Measurements from ENCODE around the gene EPN3. TPM values are rescaled to one million over a fixed set of nuclear protein-coding genes. Genes with fewer than 3 reads are reported as not detected.

Gene EPN3
- total RNA-seq, 1 experiment from 2014 or later, result 0.92 TPM

DNA sequence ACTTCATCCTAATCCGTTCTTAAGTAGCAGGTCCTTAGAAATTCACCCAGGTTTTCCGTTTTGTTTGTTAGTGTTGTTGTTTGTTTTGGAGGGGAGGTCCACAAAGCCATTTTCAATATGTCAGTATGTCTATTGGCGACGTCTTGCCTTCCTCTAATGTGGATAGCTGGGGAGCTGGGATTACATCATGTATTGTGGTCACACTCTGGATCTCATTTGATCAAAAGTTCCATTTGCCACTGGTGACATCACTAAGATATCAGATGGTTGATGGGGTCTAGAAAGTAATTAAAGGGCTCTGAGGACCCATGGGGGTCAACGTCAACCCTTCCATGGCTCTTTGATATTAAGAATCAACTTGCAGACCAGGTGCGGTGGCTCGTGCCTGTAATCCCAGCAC is 2.7 kb upstream of the EPN3 start:
- H3K4me3 ChIP-seq (ENCODE audit: low read depth in 2 of 2, low read length in 2 of 2), result no peak overlapping the region
- no peak for DNase-seq (ENCODE audit: low read depth, low spot score)
- no peak for TF ChIP-seq POLR2AphosphoS5 (IDR thresholded peaks at IDR 0.05; ENCODE audit: low read depth, low read length)
- TF ChIP-seq SIN3A (IDR thresholded peaks at IDR 0.05; ENCODE audit: borderline replicate concordance, insufficient read depth, low read depth, low read length), result no peak
- POLR2A ChIA-PET, result no interaction called here
- in situ Hi-C loops (cut with HindIII; ENCODE audit: low pct_unique_long_range_greater_than_20kb, low sequenced_read_pairs) (no loop called here), intact Hi-C loops (cut with micrococcal nuclease; ENCODE audit: unreplicated experiment) (loop anchor here (5.0 kb wide), 1 partner anchor 48 kb away; no protein-coding TSS in a partner anchor)
- H3K27me3 ChIP-seq (ENCODE audit: control insufficient read depth, insufficient read depth, low read length), result no peaks in the 10 kb centered on the region
- CTCF ChIA-PET, result no interaction called here
- ATAC-seq, result no peak
- H3K36me3 ChIP-seq (ENCODE audit: control insufficient read depth, insufficient read depth, low read length), result no peaks in the 10 kb centered on the region; the same call in 1 of the 2 replicates
- no peaks in the 10 kb centered on the region for H3K9me3 ChIP-seq (ENCODE audit: control insufficient read depth, insufficient read depth, low read depth, low read length)
- peaks cover 28% of the 10 kb centered on the region for H3K4me1 ChIP-seq (ENCODE audit: control insufficient read depth, insufficient read depth, low read length)
- H3K27ac ChIP-seq (ENCODE audit: low read length), result no peak overlapping the region
- no TSS peak for BruUV-seq (replicated peaks)

DNA sequence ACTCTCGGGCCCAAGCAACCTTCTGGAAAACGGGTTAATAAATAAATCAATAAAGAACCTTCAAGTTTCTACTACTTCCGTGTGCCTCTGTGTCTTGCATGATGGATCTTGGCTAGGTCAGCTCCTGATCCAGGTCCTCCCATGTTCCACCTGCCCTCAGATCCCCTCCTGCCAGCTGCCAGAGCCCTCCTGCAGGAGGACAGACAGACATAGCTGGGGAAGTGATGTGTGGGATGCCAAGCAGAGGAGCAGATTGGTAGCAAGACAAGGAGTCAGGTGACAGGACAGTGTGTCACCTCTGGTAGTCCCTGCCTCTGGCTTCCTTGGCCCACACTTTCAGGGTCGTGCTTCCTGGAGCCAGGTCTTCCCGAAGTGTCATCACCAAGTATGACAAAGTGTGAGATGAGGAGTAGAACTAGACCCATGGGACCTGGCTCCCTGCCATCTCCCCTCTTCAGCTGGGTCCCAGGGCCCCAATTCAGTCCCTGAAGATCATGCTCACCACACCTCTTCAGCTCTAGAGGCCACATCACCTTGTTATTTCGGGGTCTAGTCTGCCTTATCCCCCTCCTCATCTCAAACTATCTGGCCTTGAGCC is 1.0 kb upstream of the EPN3 start:
- H3K36me3 ChIP-seq (ENCODE audit: control insufficient read depth, insufficient read depth, low read length), result no peaks in the 10 kb centered on the region; the same call in 1 of the 2 replicates
- no peaks in the 10 kb centered on the region for H3K27me3 ChIP-seq (ENCODE audit: control insufficient read depth, insufficient read depth, low read length)
- DNase-seq (ENCODE audit: low read depth, low spot score) (no peak), ATAC-seq (no peak)
- in situ Hi-C loops (cut with HindIII; ENCODE audit: low pct_unique_long_range_greater_than_20kb, low sequenced_read_pairs) (no loop called here), intact Hi-C loops (cut with micrococcal nuclease; ENCODE audit: unreplicated experiment) (loop anchor here (5.0 kb wide), 1 partner anchor 49 kb away; no protein-coding TSS in a partner anchor)
- no peaks in the 10 kb centered on the region for H3K9me3 ChIP-seq (ENCODE audit: control insufficient read depth, insufficient read depth, low read depth, low read length)
- ChIA-PET CTCF (interaction anchor here (0.6 kb wide), 1 partner anchor 31 kb away, joined by 3 read pairs; no protein-coding TSS in a partner anchor), POLR2A (no interaction called here)
- H3K4me1 ChIP-seq (ENCODE audit: control insufficient read depth, insufficient read depth, low read length), result peaks cover 28% of the 10 kb centered on the region
- no peak overlapping the region for H3K4me3 ChIP-seq (ENCODE audit: low read depth in 2 of 2, low read length in 2 of 2)
- H3K27ac ChIP-seq (ENCODE audit: low read length), result no peak overlapping the region
- no TSS peak for BruUV-seq (replicated peaks)
- no peak for TF ChIP-seq TCF7L2 (IDR thresholded peaks at IDR 0.05; ENCODE audit: low read depth, low read length)
- TF ChIP-seq SIN3A (IDR thresholded peaks at IDR 0.05; ENCODE audit: borderline replicate concordance, insufficient read depth, low read depth, low read length), result no peak

GRCh38 chr17:50533185-50533584 is 650 bp downstream of the EPN3 start:
- peak overlapping the region in 1 of 2 experiments; percentile 34; a peak in 2 of 4 replicates for H3K4me3 ChIP-seq (ENCODE audit: low read depth in 2 of 2, low read length in 2 of 2)
- no peak for DNase-seq (ENCODE audit: low read depth, low spot score)
- intact Hi-C loops (cut with micrococcal nuclease; ENCODE audit: unreplicated experiment), result loop anchor here (5.0 kb wide), 1 partner anchor 51 kb away; no protein-coding TSS in a partner anchor
- no peak for TF ChIP-seq POLR2AphosphoS5 (IDR thresholded peaks at IDR 0.05; ENCODE audit: low read depth, low read length)
- TF ChIP-seq REST (IDR thresholded peaks at IDR 0.05; ENCODE audit: insufficient read depth in 1 of 2, low read depth in 2 of 2, low read length in 1 of 2), result no peak
- no peak for TF ChIP-seq TCF7L2 (IDR thresholded peaks at IDR 0.05; ENCODE audit: low read depth, low read length)
- TF ChIP-seq, protein P1, sequence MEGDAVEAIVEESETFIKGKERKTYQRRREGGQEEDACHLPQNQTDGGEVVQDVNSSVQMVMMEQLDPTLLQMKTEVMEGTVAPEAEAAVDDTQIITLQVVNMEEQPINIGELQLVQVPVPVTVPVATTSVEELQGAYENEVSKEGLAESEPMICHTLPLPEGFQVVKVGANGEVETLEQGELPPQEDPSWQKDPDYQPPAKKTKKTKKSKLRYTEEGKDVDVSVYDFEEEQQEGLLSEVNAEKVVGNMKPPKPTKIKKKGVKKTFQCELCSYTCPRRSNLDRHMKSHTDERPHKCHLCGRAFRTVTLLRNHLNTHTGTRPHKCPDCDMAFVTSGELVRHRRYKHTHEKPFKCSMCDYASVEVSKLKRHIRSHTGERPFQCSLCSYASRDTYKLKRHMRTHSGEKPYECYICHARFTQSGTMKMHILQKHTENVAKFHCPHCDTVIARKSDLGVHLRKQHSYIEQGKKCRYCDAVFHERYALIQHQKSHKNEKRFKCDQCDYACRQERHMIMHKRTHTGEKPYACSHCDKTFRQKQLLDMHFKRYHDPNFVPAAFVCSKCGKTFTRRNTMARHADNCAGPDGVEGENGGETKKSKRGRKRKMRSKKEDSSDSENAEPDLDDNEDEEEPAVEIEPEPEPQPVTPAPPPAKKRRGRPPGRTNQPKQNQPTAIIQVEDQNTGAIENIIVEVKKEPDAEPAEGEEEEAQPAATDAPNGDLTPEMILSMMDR (IDR thresholded peaks at IDR 0.05), result no peak
- TF ChIP-seq SIN3A (IDR thresholded peaks at IDR 0.05; ENCODE audit: borderline replicate concordance, insufficient read depth, low read depth, low read length), result no peak
- ChIA-PET POLR2A (no interaction called here), CTCF (interaction anchor here (0.6 to 1.1 kb wide), 3 partner anchors 24 to 162 kb away, joined by 3 to 4 read pairs (median 3); no protein-coding TSS in a partner anchor)
- no peak overlapping the region for H3K27ac ChIP-seq (ENCODE audit: low read length)
- peak; percentile 26; the same call in 1 of the 2 replicates for ATAC-seq
- H3K4me1 ChIP-seq (ENCODE audit: control insufficient read depth, insufficient read depth, low read length), result peaks cover 28% of the 10 kb centered on the region
- no peaks in the 10 kb centered on the region for H3K9me3 ChIP-seq (ENCODE audit: control insufficient read depth, insufficient read depth, low read depth, low read length)
- in situ Hi-C loops (cut with HindIII; ENCODE audit: low pct_unique_long_range_greater_than_20kb, low sequenced_read_pairs), result no loop called here
- H3K27me3 ChIP-seq (ENCODE audit: control insufficient read depth, insufficient read depth, low read length), result no peaks in the 10 kb centered on the region
- H3K36me3 ChIP-seq (ENCODE audit: control insufficient read depth, insufficient read depth, low read length), result no peaks in the 10 kb centered on the region; the same call in 1 of the 2 replicates
- BruUV-seq (replicated peaks), result no TSS peak

Data from Panc1 (cell line).